CD4-positive, alpha-beta memory T cell (primary cell): ENCODE measurements around the gene PYM1. TPM values are rescaled to one million over a fixed set of nuclear protein-coding genes. Genes with fewer than 3 reads are reported as not detected.

Source experiments
- CTCF ChIA-PET: fragments of 350-600 bp; sonication (Branson Sonifier 250); formaldehyde crosslinking; loops from one replicate; lab custom pipeline; 2021; ENCODE audit warnings: inconsistent platforms; ENCODE audit not compliant: partially characterized antibody; lab: Charles Lee
- POLR2A ChIA-PET: fragments of 350-600 bp; sonication (Branson Sonifier 250); formaldehyde crosslinking; loops from one replicate; lab custom pipeline; 2021; ENCODE audit not compliant: partially characterized antibody; lab: Charles Lee
- DNase-seq, 5 donors: peaks; one replicate each; pipeline versions ENCODE4 v3.0.0 to v3.0.0-alpha.2; 2020 to 2022; ENCODE audit warnings: mixed read lengths in 1 of 5
- H3K27ac ChIP-seq: one replicate; pipeline ENCODE4 v1.7.0; 2013; ENCODE audit warnings: low read depth, low read length
- H3K27me3 ChIP-seq: 2 replicates; pipeline ENCODE4 v1.7.0; 2013; ENCODE audit warnings: mild to moderate bottlenecking, low read length, moderate library complexity; ENCODE audit not compliant: insufficient read depth
- H3K36me3 ChIP-seq: 2 replicates; pipeline ENCODE4 v1.7.0; 2013; ENCODE audit warnings: mild to moderate bottlenecking, low read length, moderate library complexity; ENCODE audit not compliant: insufficient read depth
- H3K4me1 ChIP-seq: 2 replicates; pipeline ENCODE4 v1.7.0; 2013; ENCODE audit warnings: mild to moderate bottlenecking, low read length, moderate library complexity; ENCODE audit not compliant: insufficient read depth
- H3K4me3 ChIP-seq, 2 donors: one replicate each; pipeline ENCODE4 v1.7.0; 2013; ENCODE audit warnings: low read length in 2 of 2, mild to moderate bottlenecking in 1 of 2
- H3K9me3 ChIP-seq, 2 donors: one replicate each; pipeline ENCODE4 v1.7.0; 2013; ENCODE audit warnings: low read length in 2 of 2, control low read depth in 1 of 2; ENCODE audit not compliant: control insufficient read depth in 1 of 2
- H3K27ac Mint-ChIP-seq, 7 donors: one replicate each; pipeline ENCODE4 v1.8.0; 2020 to 2021; ENCODE audit warnings: mixed read lengths in 7 of 7, mild to moderate bottlenecking in 6 of 7, inconsistent platforms in 3 of 7, moderate library complexity in 3 of 7
- H3K27me3 Mint-ChIP-seq, 2 donors: one replicate each; pipeline ENCODE4 v1.8.0; 2020 to 2021; ENCODE audit warnings: mixed read lengths in 2 of 2
- H3K36me3 Mint-ChIP-seq, 2 donors: one replicate each; pipeline ENCODE4 v1.8.0; 2020 to 2021; ENCODE audit warnings: mixed read lengths in 2 of 2, inconsistent platforms in 1 of 2, mild to moderate bottlenecking in 1 of 2
- H3K4me1 Mint-ChIP-seq, 4 donors: one replicate each; pipeline ENCODE4 v1.8.0; 2020 to 2021; ENCODE audit warnings: mixed read lengths in 4 of 4, mild to moderate bottlenecking in 1 of 4
- H3K4me3 Mint-ChIP-seq, 8 donors: one replicate each; pipeline ENCODE4 v1.8.0; 2020 to 2021; ENCODE audit warnings: mixed read lengths in 8 of 8, mild to moderate bottlenecking in 7 of 8, moderate library complexity in 6 of 8, inconsistent platforms in 3 of 8
- H3K9me3 Mint-ChIP-seq, 8 donors: one replicate each; pipeline ENCODE4 v1.8.0; 2020 to 2021; ENCODE audit warnings: mixed read lengths in 8 of 8, mild to moderate bottlenecking in 5 of 8, inconsistent platforms in 3 of 8, moderate library complexity in 1 of 8
- intact Hi-C: fragments of 100-400 bp; cut with micrococcal nuclease; formaldehyde crosslinking; loops from one replicate; pipeline ENCODE4 v1.15.1; 2023
- polyA plus RNA-seq, 2 donors: library from polyadenylated mRNA; unstranded; fragments of 300-500 nt; fragmentation: Illumina TruSeq; gene quantifications; one replicate each; pipeline ENCODE4 v1.2.3, GENCODE V29; 2021
- total RNA-seq, 2 experiments: library from RNA; stranded (reverse); gene quantifications; one replicate each; pipeline ENCODE4 v1.2.3, GENCODE V29; 2021

Gene PYM1
- total and polyA plus RNA-seq, 4 experiments from 2014 or later, result 35.7 to 86.9 (median 57.2) TPM

DNA sequence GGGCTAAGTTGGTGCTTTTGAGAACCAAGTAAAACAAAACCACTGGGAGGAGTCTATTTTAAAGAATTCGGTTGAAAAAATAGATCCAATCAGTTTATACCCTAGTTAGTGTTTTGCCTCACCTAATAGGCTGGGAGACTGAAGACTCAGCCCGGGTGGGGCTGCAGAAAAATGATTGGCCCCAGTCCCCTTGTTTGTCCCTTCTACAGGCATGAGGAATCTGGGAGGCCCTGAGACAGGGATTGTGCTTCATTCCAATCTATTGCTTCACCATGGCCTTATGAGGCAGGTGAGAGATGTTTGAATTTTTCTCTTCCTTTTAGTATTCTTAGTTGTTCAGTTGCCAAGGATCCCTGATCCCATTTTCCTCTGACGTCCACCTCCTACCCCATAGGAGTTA lies 44.3 kb upstream of the PYM1 start:
- Histone ChIP-seq H3K4me3 (no peak overlapping the region), H3K27ac (peak overlapping the region; percentile 84), H3K9me3 (no peaks in the 10 kb centered on the region), H3K27me3 (no peaks in the 10 kb centered on the region), H3K4me1 (peaks cover 43% of the 10 kb centered on the region), H3K36me3 (no peaks in the 10 kb centered on the region)
- CTCF ChIA-PET, result no interaction called here
- H3K27ac Mint-ChIP-seq, result peak overlapping the region in 1 of 7 donors; percentile 78
- peaks cover 0 to 4% of the 10 kb centered on the region in 2 donors for H3K36me3 Mint-ChIP-seq
- peaks cover 19 to 32% (median 25%) of the 10 kb centered on the region in 4 donors for H3K4me1 Mint-ChIP-seq
- no peaks in the 10 kb centered on the region for H3K27me3 Mint-ChIP-seq
- intact Hi-C loops, result loop anchor here (2.0 kb wide), 1 partner anchor 15 kb away; no protein-coding TSS in a partner anchor
- POLR2A ChIA-PET, result interaction anchor here (3.3 to 3.8 kb wide), 2 partner anchors 15 to 40 kb away, joined by 68 to 155 read pairs; partner anchors contain the start of genes DGKA and PYM1
- no peak for DNase-seq
- H3K4me3 Mint-ChIP-seq, result peak overlapping the region in 5 of 8 donors; percentile 11 to 59 (median 29)
- no peaks in the 10 kb centered on the region for H3K9me3 Mint-ChIP-seq

- CTCF ChIA-PET, result no interaction called here
- H3K4me1 Mint-ChIP-seq, result peaks cover 16 to 33% (median 25%) of the 10 kb centered on the region in 4 donors
- peaks cover 0 to 8% of the 10 kb centered on the region in 2 donors for H3K36me3 Mint-ChIP-seq
- H3K27ac ChIP-seq, result no peak overlapping the region
- H3K4me1 ChIP-seq, result peaks cover 42% of the 10 kb centered on the region
- no peak overlapping the region for H3K4me3 ChIP-seq
- H3K27me3 ChIP-seq, result no peaks in the 10 kb centered on the region
- no peaks in the 10 kb centered on the region for H3K27me3 Mint-ChIP-seq
- no peaks in the 10 kb centered on the region for H3K9me3 ChIP-seq
- intact Hi-C loops, result no loop called here
- H3K9me3 Mint-ChIP-seq, result no peaks in the 10 kb centered on the region
- no peak for DNase-seq
- no peaks in the 10 kb centered on the region for H3K36me3 ChIP-seq
- peak overlapping the region in 1 of 8 donors; percentile 5 for H3K4me3 Mint-ChIP-seq
- H3K27ac Mint-ChIP-seq, result peak overlapping the region in 2 of 7 donors; percentile 4 to 12
- POLR2A ChIA-PET, result interaction anchor here (4.6 kb wide), 1 partner anchor 14 kb away, joined by 55 read pairs; no protein-coding TSS in a partner anchor
These were observed 43.1 kb upstream of the PYM1 start for GRCh38 chr12:55970775-55971174.

DNA sequence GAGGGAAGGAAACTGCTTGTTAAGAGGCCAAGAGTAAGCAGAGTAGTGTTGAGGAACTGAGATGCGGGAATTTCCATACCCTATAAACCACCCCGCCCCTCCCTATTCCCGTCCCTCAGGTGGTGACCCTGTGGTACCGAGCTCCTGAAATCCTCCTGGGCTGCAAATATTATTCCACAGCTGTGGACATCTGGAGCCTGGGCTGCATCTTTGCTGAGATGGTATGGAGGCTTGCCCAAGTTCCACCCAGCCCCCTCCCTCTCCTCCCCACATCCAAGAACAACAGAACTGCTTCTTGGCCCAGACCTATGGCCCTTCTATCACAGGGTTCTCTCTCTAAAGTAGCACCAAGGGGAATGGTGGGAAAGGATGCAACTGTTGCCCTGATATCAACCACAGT lies 41.7 kb upstream of the PYM1 start:
- Histone ChIP-seq H3K4me3 (no peak overlapping the region), H3K27ac (no peak overlapping the region), H3K36me3 (no peaks in the 10 kb centered on the region), H3K9me3 (no peaks in the 10 kb centered on the region), H3K4me1 (peaks cover 32% of the 10 kb centered on the region), H3K27me3 (no peaks in the 10 kb centered on the region)
- Mint-ChIP-seq H3K4me3 (no peak overlapping the region), H3K27me3 (no peaks in the 10 kb centered on the region), H3K36me3 (peaks cover 0 to 5% of the 10 kb centered on the region in 2 donors), H3K9me3 (no peaks in the 10 kb centered on the region), H3K4me1 (peaks cover 16 to 38% (median 24%) of the 10 kb centered on the region in 4 donors), H3K27ac (no peak overlapping the region)
- ChIA-PET CTCF (interaction anchor here (1.1 to 1.9 kb wide), 5 partner anchors 12 to 43 kb away, joined by 3 to 7 read pairs (median 5); no protein-coding TSS in a partner anchor), POLR2A (interaction anchor here (0.9 to 4.6 kb wide), 4 partner anchors 12 to 140 kb away, joined by 4 to 55 read pairs (median 8); partner anchors contain the start of genes DGKA and DNAJC14)
- DNase-seq, result no peak
- intact Hi-C loops, result no loop called here

DNA sequence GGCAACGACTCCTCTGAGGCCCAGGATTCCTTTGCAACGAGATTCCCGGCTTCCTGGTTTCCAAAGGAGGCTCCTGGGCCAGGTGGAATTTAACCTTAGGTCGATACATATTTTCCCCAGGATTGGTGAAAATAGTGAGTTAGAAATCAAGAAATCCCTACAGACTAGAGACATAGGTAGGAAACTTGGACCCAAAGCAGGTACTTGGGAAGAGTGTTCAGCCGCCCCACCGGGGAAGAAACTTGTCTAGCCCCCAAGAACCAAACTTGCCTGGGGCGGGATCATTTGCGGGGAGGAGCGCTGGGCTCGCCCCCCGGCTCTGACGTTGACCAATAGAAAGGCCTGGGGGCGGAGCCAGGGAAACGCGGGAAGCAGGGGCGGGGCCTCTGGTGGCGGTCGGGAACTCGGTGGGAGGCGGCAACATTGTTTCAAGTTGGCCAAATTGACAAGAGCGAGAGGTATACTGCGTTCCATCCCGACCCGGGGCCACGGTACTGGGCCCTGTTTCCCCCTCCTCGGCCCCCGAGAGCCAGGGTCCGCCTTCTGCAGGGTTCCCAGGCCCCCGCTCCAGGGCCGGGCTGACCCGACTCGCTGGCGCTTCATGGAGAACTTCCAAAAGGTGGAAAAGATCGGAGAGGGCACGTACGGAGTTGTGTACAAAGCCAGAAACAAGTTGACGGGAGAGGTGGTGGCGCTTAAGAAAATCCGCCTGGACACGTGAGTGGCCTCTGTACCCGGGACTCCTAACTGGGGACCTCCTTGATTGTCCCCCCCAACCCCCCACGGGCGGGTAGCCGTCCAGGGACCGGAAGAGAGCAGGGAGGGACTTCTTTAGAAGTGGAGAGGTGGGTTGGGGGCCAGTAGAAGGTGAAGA lies 39.0 kb upstream of the PYM1 start, which contains the start of gene CDK2:
TSS of gene CDK2 (plus strand) at position 423 of the 874 bp plus-strand sequence. CDS start at position 602, 179 bp downstream.
- H3K4me1 ChIP-seq, result peaks cover 19% of the 10 kb centered on the region
- peak within 1 kb of the TSS; percentile 57 to 77 for H3K4me3 ChIP-seq
- intact Hi-C loops, result no loop called here
- DNase-seq, result peak; percentile 76 to 85 (median 80)
- H3K27me3 ChIP-seq, result no peaks in the 10 kb centered on the region
- CTCF ChIA-PET, result no interaction called here
- no peaks in the 10 kb centered on the region for H3K27me3 Mint-ChIP-seq
- peaks cover 0 to 5% of the 10 kb centered on the region in 2 donors for H3K36me3 Mint-ChIP-seq
- H3K27ac ChIP-seq, result peak within 1 kb of the TSS; percentile 63
- peak within 1 kb of the TSS; percentile 60 to 92 (median 89) for H3K27ac Mint-ChIP-seq
- peak within 1 kb of the TSS; percentile 86 to 96 (median 90) for H3K4me3 Mint-ChIP-seq
- H3K4me1 Mint-ChIP-seq, result peaks cover 15 to 38% (median 24%) of the 10 kb centered on the region in 4 donors
- no peaks in the 10 kb centered on the region for H3K9me3 Mint-ChIP-seq
- POLR2A ChIA-PET, result interaction anchor here (1.6 to 4.6 kb wide), 2 partner anchors 7 to 9 kb away, joined by 6 to 55 read pairs; partner anchors contain the start of gene RAB5B
- no peaks in the 10 kb centered on the region for H3K9me3 ChIP-seq
- no peaks in the 10 kb centered on the region for H3K36me3 ChIP-seq

- ChIA-PET CTCF (no interaction called here), POLR2A (interaction anchor here (1.6 kb wide), 1 partner anchor 8 kb away, joined by 6 read pairs; the partner anchor contains the start of gene RAB5B)
- H3K27me3 ChIP-seq, result no peaks in the 10 kb centered on the region
- H3K4me1 Mint-ChIP-seq, result peaks cover 15 to 38% (median 24%) of the 10 kb centered on the region in 4 donors
- H3K4me3 ChIP-seq, result peak within 1 kb of the TSS; percentile 57 to 77
- DNase-seq, result no peak
- peaks cover 19% of the 10 kb centered on the region for H3K4me1 ChIP-seq
- no peaks in the 10 kb centered on the region for H3K9me3 ChIP-seq
- intact Hi-C loops, result no loop called here
- H3K27ac Mint-ChIP-seq, result peak within 1 kb of the TSS; percentile 22 to 92 (median 89)
- H3K36me3 ChIP-seq, result no peaks in the 10 kb centered on the region
- H3K27me3 Mint-ChIP-seq, result no peaks in the 10 kb centered on the region
- H3K27ac ChIP-seq, result peak within 1 kb of the TSS; percentile 63
- peaks cover 0 to 5% of the 10 kb centered on the region in 2 donors for H3K36me3 Mint-ChIP-seq
- H3K4me3 Mint-ChIP-seq, result peak within 1 kb of the TSS; percentile 86 to 96 (median 90)
- H3K9me3 Mint-ChIP-seq, result no peaks in the 10 kb centered on the region
These were observed 38.3 kb upstream of the PYM1 start, which contains the start of gene PMEL for GRCh38 chr12:55965941-55966407. PMEL (minus strand) TSS chr12:55966042; CDS start chr12:55966011, 31 bp downstream.

- H3K27me3 Mint-ChIP-seq, result no peaks in the 10 kb centered on the region
These were observed 37.5 kb upstream of the PYM1 start for GRCh38 chr12:55965240-55965639.

More at GRCh38 chr12:55965240-55965639, 37.5 kb upstream of the PYM1 start:
- H3K4me3 ChIP-seq, result no peak overlapping the region
- H3K27me3 ChIP-seq, result no peaks in the 10 kb centered on the region
- intact Hi-C loops, result no loop called here
- CTCF ChIA-PET, result no interaction called here
- H3K4me1 ChIP-seq, result peaks cover 19% of the 10 kb centered on the region
- no peaks in the 10 kb centered on the region for H3K36me3 ChIP-seq
- Mint-ChIP-seq H3K36me3 (peaks cover 0 to 5% of the 10 kb centered on the region in 2 donors), H3K27ac (no peak overlapping the region), H3K4me1 (peaks cover 15 to 35% (median 23%) of the 10 kb centered on the region in 4 donors), H3K9me3 (no peaks in the 10 kb centered on the region), H3K4me3 (peak overlapping the region in 5 of 8 donors; percentile 10 to 96 (median 56))
- H3K9me3 ChIP-seq, result no peaks in the 10 kb centered on the region
- POLR2A ChIA-PET, result interaction anchor here (1.6 kb wide), 1 partner anchor 9 kb away, joined by 6 read pairs; the partner anchor contains the start of gene RAB5B
- no peak overlapping the region for H3K27ac ChIP-seq
- no peak for DNase-seq
